ENCODE data around the gene DIRAS2.

DNA sequence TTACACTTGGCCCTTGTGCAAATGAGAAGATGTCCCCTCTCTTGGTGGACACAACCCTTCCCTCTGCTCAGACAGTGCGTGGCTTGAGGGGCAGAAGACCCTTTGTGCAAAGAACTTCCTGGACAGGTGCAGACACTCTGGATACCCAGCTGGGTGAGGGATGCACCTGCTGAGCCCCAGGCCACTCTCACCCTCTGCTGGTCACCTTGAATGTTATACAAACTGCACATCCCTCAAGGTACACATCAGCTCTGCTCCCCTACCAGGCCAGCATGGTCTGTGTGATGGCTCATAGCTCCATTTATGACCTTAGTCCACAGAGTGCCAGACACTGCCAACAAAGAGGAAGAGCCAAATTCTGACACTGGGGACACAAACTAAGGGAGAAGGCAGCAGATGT, 3.1 kb upstream of the DIRAS2 start:
- TF ChIP-seq POLR2A (IDR thresholded peaks at IDR 0.05; ENCODE audit: low read length) (no peak), FOSL2 (IDR thresholded peaks at IDR 0.05) (no peak), FOSL2 (CRISPR knock-in tag; IDR thresholded peaks at IDR 0.05) (no peak), ZSCAN20 (CRISPR knock-in tag; IDR thresholded peaks at IDR 0.05) (no peak), RCOR1 (IDR thresholded peaks at IDR 0.05; ENCODE audit: low read depth, low read length) (no peak), RNF2 (IDR thresholded peaks at IDR 0.05; ENCODE audit: borderline replicate concordance, low read depth) (no peak), KDM5A (IDR thresholded peaks at IDR 0.05) (no peak), MAZ (IDR thresholded peaks at IDR 0.05; ENCODE audit: borderline replicate concordance, low read depth, low read length) (no peak)
- TF ChIP-seq, protein P1, sequence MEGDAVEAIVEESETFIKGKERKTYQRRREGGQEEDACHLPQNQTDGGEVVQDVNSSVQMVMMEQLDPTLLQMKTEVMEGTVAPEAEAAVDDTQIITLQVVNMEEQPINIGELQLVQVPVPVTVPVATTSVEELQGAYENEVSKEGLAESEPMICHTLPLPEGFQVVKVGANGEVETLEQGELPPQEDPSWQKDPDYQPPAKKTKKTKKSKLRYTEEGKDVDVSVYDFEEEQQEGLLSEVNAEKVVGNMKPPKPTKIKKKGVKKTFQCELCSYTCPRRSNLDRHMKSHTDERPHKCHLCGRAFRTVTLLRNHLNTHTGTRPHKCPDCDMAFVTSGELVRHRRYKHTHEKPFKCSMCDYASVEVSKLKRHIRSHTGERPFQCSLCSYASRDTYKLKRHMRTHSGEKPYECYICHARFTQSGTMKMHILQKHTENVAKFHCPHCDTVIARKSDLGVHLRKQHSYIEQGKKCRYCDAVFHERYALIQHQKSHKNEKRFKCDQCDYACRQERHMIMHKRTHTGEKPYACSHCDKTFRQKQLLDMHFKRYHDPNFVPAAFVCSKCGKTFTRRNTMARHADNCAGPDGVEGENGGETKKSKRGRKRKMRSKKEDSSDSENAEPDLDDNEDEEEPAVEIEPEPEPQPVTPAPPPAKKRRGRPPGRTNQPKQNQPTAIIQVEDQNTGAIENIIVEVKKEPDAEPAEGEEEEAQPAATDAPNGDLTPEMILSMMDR (IDR thresholded peaks at IDR 0.05) = no peak
- TF ChIP-seq, protein P2, sequence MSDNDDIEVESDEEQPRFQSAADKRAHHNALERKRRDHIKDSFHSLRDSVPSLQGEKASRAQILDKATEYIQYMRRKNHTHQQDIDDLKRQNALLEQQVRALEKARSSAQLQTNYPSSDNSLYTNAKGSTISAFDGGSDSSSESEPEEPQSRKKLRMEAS (IDR thresholded peaks at IDR 0.05) = no peak

Data from A549 (cell line).